ENCODE measurements around the gene CES5A.
A peak's percentile ranks its signal among the peaks of the same experiment; 100 is the strongest.
"Not testable (repeated sequence)": the region's sequence is repeated elsewhere in the genome, so short reads cannot be mapped to it uniquely, and the experiment has no call there.

The CES5A gene

DNA sequence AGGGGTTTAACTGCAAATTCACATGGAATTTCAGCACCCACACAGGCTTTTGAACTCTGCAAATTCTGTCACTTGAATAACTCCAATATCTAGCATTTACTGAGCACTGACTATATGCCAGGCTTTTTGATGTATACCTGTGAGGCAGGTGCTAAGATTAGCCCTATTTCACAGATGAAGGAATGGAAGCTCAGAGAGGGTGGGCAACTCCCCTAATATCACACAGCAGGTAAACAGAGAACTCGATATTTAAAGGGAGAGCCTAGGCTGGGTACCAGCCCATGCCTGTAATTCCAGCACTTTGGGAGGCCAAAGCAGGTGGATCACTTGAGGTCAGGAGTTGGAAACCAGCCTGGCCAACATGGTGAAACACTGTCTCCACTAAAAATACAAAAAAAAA lies 17.5 kb downstream of the CES5A start:
- H3K4me3 Mint-ChIP-seq; H3K4me1 Mint-ChIP-seq (ENCODE audit: low read depth); H3K36me3 Mint-ChIP-seq (ENCODE audit: low read depth); intact Hi-C loops (cut with micrococcal nuclease); H3K27ac Mint-ChIP-seq; H3K9me3 Mint-ChIP-seq: not testable (repeated sequence)
- H3K27me3 Mint-ChIP-seq: peaks cover 22% of the 10 kb centered on the region

DNA sequence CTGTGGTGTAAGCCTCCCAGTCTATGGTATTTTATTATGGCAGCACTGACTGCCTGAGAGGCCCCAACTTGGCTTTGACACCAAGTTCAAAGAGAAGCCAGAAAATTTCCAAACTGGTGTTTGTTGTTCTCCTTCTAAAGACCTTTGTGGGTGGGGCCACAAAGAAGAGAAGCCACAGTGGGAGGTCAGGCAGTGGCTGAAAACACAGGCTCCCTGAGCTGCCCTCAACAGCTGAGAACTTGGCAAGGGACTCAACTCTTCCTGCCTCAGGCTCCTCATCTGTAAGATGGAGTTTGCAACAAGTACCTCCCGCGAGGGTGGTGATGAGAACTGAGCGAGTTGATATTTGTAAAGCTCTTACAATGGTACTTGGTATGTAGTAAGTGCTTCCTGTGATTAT lies 18.2 kb downstream of the CES5A start:
- no peak overlapping the region for H3K4me3 Mint-ChIP-seq
- H3K9me3 Mint-ChIP-seq: no peaks in the 10 kb centered on the region
- no peak overlapping the region for H3K27ac Mint-ChIP-seq
- H3K36me3 Mint-ChIP-seq (ENCODE audit: low read depth): no peaks in the 10 kb centered on the region
- intact Hi-C loops (cut with micrococcal nuclease): no loop called here
- no peaks in the 10 kb centered on the region for H3K4me1 Mint-ChIP-seq (ENCODE audit: low read depth)
- H3K27me3 Mint-ChIP-seq: peaks cover 25% of the 10 kb centered on the region

DNA sequence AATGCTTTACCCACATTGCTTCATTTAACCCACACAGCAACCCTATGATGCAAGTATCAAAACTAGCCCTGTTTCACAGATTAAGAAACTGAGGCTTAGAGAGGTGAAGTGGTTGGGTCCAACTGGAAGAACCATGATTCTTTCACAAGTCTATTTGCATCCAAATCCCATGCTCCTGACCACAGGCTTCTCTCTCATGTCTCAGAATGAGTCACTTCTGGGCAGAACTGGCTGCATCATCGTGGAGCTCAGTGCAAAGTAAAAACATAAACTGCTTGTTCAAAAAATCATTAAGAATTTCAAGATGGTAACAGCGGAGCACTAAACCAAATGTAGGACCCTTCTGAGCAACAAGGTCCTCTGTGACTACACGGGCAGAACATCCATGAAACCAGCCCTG lies 22.1 kb downstream of the CES5A start:
- no peak overlapping the region for H3K4me3 Mint-ChIP-seq
- H3K27me3 Mint-ChIP-seq: peaks cover 16% of the 10 kb centered on the region
- intact Hi-C loops (cut with micrococcal nuclease): no loop called here
- H3K4me1 Mint-ChIP-seq (ENCODE audit: low read depth): no peaks in the 10 kb centered on the region
- no peaks in the 10 kb centered on the region for H3K36me3 Mint-ChIP-seq (ENCODE audit: low read depth)
- no peak overlapping the region for H3K27ac Mint-ChIP-seq
- no peaks in the 10 kb centered on the region for H3K9me3 Mint-ChIP-seq

DNA sequence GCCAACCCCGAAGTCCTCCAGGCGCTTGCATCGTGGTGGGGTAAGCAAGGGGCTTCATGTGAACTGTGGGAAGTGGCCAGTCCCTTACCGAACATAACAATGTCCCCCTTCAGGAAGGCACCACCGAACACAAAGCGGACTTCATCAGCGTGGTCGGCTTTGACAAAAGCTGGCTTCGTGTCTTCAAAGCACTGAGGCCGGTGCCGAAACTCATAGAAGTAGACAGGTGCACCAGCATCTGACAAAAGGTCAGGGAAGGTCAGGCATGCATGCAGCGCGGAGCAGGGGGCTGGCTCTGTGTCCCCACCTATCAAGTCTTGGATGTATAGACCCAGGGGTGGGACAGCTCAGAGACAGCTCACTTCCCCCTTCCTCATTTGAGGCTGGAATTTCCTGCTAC lies 25.6 kb downstream of the CES5A start:
- Mint-ChIP-seq H3K4me3 (no peak overlapping the region), H3K36me3 (ENCODE audit: low read depth) (no peaks in the 10 kb centered on the region), H3K9me3 (no peaks in the 10 kb centered on the region), H3K27me3 (peaks cover 24% of the 10 kb centered on the region), H3K4me1 (ENCODE audit: low read depth) (no peaks in the 10 kb centered on the region), H3K27ac (no peak overlapping the region)
- intact Hi-C loops (cut with micrococcal nuclease): no loop called here

DNA sequence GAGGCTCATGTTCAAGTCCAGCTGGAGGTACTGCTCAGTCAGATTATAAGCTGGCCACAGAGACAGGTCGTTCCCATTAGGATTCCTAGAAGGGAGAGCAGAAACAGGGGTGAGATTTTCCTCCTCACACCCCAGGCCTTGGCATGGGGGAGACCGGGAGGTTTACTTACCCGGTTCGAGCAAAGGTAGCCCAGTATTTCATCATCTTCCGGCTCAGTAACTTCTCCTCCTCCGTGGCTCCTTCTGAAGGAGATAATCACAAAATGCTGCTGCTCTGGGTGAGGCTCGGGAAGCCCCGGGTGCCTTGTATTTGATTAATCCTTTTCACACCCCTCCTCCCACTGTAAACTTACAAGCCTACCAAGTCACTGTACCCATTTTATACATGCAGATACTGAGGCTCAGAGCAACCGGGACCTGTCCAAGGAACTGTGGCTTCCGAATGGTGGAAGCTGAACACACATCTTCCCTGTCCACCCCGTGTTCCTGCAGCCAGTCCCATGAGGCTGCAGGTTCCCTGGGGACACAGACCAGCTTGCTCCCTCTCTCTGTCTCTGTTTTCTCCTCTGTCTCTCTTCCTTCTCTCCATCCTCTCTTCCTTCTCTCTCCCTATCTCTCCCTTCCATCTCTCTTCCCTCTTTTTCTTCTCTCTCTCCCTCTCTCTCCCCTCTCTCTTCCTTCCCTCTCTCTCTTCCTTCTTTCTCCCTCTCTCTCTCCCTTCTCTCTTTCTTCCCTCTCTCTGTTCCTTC lies 28.4 kb downstream of the CES5A start:
- no peaks in the 10 kb centered on the region for H3K36me3 Mint-ChIP-seq (ENCODE audit: low read depth)
- intact Hi-C loops (cut with micrococcal nuclease): no loop called here
- no peak overlapping the region for H3K27ac Mint-ChIP-seq
- no peak overlapping the region for H3K4me3 Mint-ChIP-seq
- no peaks in the 10 kb centered on the region for H3K4me1 Mint-ChIP-seq (ENCODE audit: low read depth)
- H3K9me3 Mint-ChIP-seq: no peaks in the 10 kb centered on the region
- peaks cover 18% of the 10 kb centered on the region for H3K27me3 Mint-ChIP-seq

DNA sequence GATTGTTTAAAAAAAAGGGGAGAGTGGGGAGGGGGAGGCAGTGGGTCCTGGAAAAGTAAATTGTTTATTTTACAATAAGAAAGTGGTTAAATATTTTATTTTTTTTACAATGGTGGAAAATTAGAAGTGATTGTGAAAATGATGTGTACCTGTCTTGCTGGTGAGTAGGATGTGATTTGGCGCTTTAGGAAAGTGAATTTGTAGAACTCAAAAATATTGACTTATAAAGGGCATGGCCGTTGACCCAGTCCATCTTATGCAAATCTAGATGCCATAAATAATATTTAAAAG lies 32.1 kb downstream of the CES5A start:
- H3K27me3 Mint-ChIP-seq: peaks cover 12% of the 10 kb centered on the region
- H3K36me3 Mint-ChIP-seq (ENCODE audit: low read depth): no peaks in the 10 kb centered on the region
- no peaks in the 10 kb centered on the region for H3K9me3 Mint-ChIP-seq
- H3K4me1 Mint-ChIP-seq (ENCODE audit: low read depth): peaks cover 25% of the 10 kb centered on the region
- no peak overlapping the region for H3K4me3 Mint-ChIP-seq
- no peak overlapping the region for H3K27ac Mint-ChIP-seq
- intact Hi-C loops (cut with micrococcal nuclease): loop anchor here (5.0 kb wide), 1 partner anchor 376 kb away; no protein-coding TSS in a partner anchor

DNA sequence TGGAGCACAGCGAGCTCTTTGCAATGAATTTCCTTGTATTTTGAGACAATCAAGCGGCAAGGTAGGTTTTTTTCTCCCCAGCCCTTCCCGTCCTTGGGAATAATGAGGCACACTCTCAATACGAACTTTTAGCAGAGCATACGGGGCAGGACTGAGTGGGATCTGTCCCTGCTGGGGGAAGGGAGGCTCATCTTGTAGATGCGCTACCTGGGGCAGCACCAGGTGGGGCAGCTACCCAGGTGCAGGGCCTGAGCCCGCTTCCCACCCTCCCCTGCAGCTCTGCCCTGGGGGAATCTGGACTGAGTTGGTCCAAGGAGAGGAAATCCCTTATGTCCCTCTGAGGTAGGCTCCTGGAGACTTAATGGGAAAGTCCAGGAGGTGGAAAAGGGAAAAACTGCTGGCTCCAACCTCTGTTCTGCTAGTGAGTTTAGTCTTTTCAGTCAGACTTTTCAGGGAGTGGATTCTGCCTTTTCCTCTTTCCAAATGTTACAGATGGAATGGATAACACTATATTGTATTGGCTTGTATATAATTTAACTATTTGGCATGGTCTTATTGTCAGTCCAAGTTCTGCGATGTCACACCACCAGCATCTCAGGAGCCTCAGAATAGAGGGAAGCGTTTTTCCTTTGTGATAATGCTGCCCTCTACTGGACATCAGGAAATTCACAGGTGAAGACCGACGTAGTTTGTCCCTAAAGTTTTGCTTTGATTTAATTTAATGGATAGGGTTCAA lies 32.6 kb downstream of the CES5A start:
- Mint-ChIP-seq H3K36me3 (ENCODE audit: low read depth) (no peaks in the 10 kb centered on the region), H3K27ac (no peak overlapping the region)
- intact Hi-C loops (cut with micrococcal nuclease): loop anchor here (1.0 to 5.0 kb wide), 2 partner anchors 130 to 375 kb away; no protein-coding TSS in a partner anchor

DNA sequence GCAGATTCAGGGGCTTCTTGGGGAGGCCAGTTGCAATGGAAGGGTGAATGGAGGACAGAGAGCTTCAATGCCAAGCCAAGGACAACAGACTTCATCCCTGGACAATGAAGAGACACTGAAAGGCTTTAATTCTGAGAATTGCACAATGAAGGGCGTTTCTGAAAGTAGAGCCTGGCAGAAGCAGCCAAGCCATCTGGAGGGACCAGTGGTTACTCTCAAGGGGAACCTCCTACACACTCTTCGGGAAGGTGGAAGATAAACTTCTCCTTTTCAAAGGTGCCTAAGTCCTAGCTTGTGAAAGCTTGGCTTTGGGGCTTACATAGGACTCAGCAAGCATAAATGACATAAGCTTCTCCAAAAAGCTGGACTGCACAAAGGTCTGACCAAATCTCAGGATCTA lies 36.1 kb downstream of the CES5A start:
- Mint-ChIP-seq H3K27ac (peak overlapping the region; percentile 71), H3K27me3 (no peaks in the 10 kb centered on the region), H3K4me1 (ENCODE audit: low read depth) (peaks cover 50% of the 10 kb centered on the region), H3K4me3 (no peak overlapping the region), H3K9me3 (peaks cover 8% of the 10 kb centered on the region), H3K36me3 (ENCODE audit: low read depth) (no peaks in the 10 kb centered on the region)
- intact Hi-C loops (cut with micrococcal nuclease): no loop called here

More for the DNA sequence above, 32.6 kb downstream of the CES5A start:
- no peak overlapping the region for H3K4me3 Mint-ChIP-seq
- H3K4me1 Mint-ChIP-seq (ENCODE audit: low read depth): peaks cover 25% of the 10 kb centered on the region
- H3K27me3 Mint-ChIP-seq: peaks cover 12% of the 10 kb centered on the region
- no peaks in the 10 kb centered on the region for H3K9me3 Mint-ChIP-seq

DNA sequence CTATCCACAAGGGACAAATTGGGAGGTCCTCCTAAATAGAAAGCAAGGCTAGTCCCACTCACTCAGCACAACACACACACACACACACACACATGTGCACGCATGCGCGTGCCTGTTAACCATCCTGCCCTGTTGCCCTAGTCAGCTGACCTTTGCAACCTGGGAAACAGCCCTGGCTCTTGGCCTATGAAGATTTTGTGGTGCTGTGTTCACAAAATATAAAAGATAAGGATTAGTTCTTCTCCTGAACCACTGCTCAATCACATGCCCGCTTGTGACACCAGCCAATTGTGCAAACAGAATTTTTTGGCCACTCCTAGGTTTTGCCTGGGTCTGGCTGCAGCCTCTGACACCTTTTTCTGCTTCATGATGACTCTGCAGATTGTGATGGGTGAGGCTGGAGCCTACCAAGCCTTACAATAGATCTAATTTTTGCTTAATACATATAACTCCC lies 39.0 kb downstream of the CES5A start:
- Mint-ChIP-seq H3K4me1 (ENCODE audit: low read depth) (peaks cover 72% of the 10 kb centered on the region), H3K4me3 (no peak overlapping the region), H3K27me3 (peaks cover under 1% of the 10 kb centered on the region), H3K27ac (no peak overlapping the region), H3K36me3 (ENCODE audit: low read depth) (no peaks in the 10 kb centered on the region), H3K9me3 (peaks cover 8% of the 10 kb centered on the region)
- intact Hi-C loops (cut with micrococcal nuclease): no loop called here

DNA sequence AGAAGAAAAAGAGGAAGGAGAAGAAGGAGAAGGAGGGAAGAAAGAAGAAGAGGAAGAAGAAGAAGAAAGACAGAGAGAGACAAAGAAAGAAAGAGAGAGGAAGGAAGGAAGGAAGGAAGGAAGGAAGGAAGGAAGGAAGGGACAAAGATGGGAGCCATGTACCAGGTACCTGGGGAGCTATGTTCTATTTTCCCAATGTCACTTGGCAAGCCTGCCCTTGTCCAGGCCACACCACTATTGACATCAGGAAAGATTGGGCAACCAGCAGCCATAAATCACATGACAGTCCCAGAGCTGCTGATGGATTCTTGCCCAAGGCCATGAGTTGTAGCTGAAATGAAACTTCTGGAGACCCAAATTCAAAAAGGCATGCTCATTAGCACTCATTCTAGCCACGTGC lies 39.6 kb downstream of the CES5A start:
- Mint-ChIP-seq H3K4me1 (ENCODE audit: low read depth) (peaks cover 75% of the 10 kb centered on the region), H3K4me3 (no peak overlapping the region), H3K9me3 (peaks cover 10% of the 10 kb centered on the region), H3K27me3 (peaks cover 5% of the 10 kb centered on the region), H3K27ac (peak overlapping the region; percentile 43), H3K36me3 (ENCODE audit: low read depth) (no peaks in the 10 kb centered on the region)
- intact Hi-C loops (cut with micrococcal nuclease): no loop called here

DNA sequence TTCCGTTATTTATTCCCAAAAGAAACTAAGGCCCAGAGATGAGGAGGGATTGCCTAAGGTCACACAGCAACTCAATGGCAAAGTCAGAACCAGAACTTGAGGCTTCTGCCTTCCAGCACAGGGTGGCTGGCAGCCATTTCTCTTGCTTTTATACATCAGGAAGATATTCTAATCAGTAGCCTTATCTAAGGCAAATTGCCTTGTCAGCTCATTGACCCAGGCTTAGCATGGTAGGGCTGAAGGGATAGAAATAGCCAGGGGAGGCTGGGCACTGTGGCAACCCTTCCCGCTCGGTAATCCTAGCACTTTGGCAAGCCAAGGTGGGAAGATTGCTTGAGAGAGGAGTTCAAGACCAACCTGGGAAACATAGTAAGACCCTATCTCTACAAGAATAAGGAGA lies 40.0 kb downstream of the CES5A start:
- H3K36me3 Mint-ChIP-seq (ENCODE audit: low read depth); H3K4me3 Mint-ChIP-seq; intact Hi-C loops (cut with micrococcal nuclease); H3K27me3 Mint-ChIP-seq: not testable (repeated sequence)
- H3K4me1 Mint-ChIP-seq (ENCODE audit: low read depth): peaks cover 76% of the 10 kb centered on the region
- peak overlapping the region; percentile 43 for H3K27ac Mint-ChIP-seq
- H3K9me3 Mint-ChIP-seq: peaks cover 15% of the 10 kb centered on the region

DNA sequence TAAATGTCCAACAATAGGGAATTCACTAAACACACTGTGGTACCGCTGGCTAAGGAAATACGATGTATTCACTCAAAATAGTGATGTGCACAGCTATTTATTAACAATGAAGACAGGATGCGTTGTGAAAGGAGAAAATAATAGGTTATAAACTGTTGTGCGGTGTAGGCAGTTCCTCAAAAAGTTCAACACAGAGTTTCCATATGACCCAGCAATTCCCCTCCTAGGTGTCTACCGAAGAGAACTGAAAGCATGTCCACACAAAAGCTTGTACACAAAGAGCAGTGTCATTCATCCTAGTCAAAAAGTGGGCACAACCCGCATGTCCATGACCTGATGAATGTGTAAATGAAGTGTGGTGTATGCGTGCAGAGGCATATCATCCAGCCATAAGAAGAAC lies 41.1 kb downstream of the CES5A start:
- Mint-ChIP-seq H3K4me3 (no peak overlapping the region), H3K27ac (no peak overlapping the region), H3K4me1 (ENCODE audit: low read depth) (peaks cover 65% of the 10 kb centered on the region), H3K36me3 (ENCODE audit: low read depth) (no peaks in the 10 kb centered on the region), H3K27me3 (peaks cover 11% of the 10 kb centered on the region), H3K9me3 (peaks cover 16% of the 10 kb centered on the region)
- intact Hi-C loops (cut with micrococcal nuclease): no loop called here

DNA sequence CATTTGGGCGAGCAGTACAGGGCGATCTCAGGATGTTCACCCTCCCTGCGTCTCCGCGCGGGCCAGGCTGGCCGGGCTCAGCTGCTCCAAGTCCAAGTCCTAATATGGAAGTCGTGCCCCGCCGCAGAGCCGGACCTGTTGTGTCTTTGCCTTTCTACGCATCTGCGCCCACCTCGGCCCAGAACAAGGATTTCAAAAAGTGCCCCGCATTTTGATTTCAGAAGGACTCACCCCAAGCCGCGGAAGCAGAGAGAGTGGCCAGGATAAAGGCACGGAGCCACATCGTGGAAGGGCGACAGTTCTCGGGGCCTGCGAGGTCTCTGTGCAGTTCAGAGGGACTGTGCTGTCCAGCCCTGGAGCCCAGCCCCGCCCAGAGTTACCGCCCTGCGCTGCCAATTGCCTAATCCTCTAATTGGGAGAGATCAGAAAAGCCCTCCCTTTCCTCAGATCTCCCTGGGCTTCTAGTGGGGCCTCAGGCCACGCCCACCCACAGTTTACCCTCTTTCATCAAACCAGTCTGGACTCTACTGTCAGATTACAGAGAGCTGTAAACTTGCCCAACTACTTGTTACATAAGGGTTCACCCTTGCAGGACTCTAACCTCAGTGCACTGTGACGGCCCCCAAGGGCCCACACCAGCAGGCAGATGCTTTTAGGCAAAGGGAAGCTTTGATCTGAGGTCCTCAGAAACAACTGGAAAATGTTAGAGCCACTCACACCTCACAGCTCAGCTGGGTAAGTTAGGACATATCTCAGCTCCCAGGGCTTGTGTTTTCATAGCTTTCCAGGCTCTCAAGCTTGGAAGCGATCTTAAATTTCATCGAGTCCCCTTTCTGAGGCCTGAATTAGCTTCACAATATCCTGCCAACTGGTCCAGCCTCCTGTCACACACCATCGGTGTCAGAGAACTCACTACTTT lies 42.1 kb downstream of the CES5A start, which contains the start of gene CES1:
Gene CES1, minus strand, starts transcription at position 324 of the 919 bp plus-strand sequence. Its CDS starts 41 bp downstream, at position 283.
- H3K4me3 Mint-ChIP-seq: no peak within 1 kb of the TSS
- intact Hi-C loops (cut with micrococcal nuclease): no loop called here
- peaks cover 60% of the 10 kb centered on the region for H3K4me1 Mint-ChIP-seq (ENCODE audit: low read depth)
- H3K36me3 Mint-ChIP-seq (ENCODE audit: low read depth): no peaks in the 10 kb centered on the region
- no peak within 1 kb of the TSS for H3K27ac Mint-ChIP-seq
- H3K9me3 Mint-ChIP-seq: peaks cover 16% of the 10 kb centered on the region
- H3K27me3 Mint-ChIP-seq: peaks cover 12% of the 10 kb centered on the region

DNA sequence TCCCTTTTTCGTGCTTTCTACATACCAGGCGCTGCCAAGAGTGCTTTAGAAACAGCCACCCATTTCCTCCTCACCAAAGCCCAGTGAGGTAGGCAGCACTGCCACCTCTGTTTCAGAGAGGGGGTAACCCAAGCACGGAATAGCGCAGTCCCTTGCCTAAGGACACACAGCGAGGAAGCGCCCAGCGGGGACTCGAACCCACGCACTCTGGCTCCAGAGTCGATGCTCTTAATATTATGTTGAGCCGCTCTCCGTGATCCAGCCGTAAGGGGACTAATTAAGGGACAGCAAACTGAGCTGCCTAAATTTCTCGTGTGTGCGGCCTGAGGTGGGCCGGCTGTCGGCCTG lies 42.8 kb downstream of the CES5A start:
- Mint-ChIP-seq H3K27ac (no peak overlapping the region), H3K9me3 (peaks cover 16% of the 10 kb centered on the region), H3K4me3 (no peak overlapping the region), H3K36me3 (ENCODE audit: low read depth) (no peaks in the 10 kb centered on the region), H3K27me3 (peaks cover 12% of the 10 kb centered on the region), H3K4me1 (ENCODE audit: low read depth) (peaks cover 60% of the 10 kb centered on the region)
- intact Hi-C loops (cut with micrococcal nuclease): no loop called here
